ENCODE data around the gene LIN54.
A peak's percentile ranks its signal among the peaks of the same experiment; 100 is the strongest.
"Not testable (repeated sequence)": the region's sequence is repeated elsewhere in the genome, so short reads cannot be mapped to it uniquely, and the experiment has no call there.

Gene LIN54

GRCh38 chr4:82947498-82947897, 63.1 kb downstream of the LIN54 start:
- DNase-seq (ENCODE audit: low read depth in 3 of 3): no peak

DNA sequence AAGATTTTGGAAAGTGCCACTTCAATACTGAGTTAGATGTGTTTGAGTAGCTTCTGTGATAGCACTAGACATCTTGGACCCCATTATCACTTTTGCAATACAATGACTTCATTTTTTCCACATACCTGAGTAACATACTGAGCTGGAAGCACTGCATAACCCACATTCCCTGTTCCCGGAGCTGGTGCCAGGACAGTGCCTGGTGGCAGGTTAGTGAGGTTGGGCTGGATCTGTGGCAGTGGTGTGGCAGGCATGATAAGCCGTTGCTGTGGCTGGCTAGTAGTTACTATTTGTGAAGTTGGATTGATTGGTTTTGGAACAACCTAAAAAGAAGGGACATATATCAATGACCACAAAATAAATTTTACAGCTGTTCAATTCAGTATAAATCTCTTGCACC, 71.2 kb downstream of the LIN54 start:
- DNase-seq (ENCODE audit: low read depth in 3 of 3): no peak

DNA sequence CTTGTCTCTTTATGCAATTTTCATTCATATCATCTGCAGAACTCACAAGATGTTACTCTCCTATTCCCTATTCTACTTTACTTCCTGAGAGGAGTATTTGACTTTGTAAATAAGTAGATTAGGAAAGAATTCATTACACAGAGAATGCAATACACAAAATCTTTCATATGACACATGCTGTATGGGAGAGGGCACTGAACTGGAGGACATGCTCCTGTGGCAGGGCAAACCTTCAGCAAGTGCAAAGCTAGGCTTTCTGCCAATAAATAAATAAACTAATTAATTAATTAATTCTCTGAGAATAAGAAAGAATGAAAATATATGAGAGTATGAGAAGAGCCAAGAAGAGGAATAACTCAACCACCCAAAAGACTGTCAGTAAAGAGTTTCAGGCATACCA, 76.2 kb downstream of the LIN54 start:
- no peak for DNase-seq (ENCODE audit: low read depth in 3 of 3)

- no peak for DNase-seq (ENCODE audit: low read depth in 3 of 3)
These were observed 79.5 kb downstream of the LIN54 start for GRCh38 chr4:82930848-82931755.

DNA sequence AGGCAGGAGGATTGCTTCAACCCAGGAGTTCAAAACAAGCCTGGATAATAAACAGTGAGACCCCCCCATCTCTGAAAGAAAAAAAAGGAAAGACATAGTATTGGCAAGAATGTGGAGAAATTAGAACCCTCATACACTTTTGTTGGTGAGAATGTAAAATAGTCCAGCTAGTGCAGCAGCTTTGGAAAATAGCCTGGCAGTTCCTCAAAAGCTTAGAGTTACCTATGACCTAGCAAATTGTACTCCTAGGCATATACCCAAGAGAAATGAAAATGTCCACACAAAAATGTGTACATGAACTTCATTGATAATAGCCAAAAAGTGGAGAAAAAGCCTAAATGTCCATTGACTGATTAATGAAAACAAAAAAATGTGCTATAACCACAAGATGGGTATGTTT, 88.8 kb downstream of the LIN54 start:
- no peak for DNase-seq (ENCODE audit: low read depth in 3 of 3)

DNA sequence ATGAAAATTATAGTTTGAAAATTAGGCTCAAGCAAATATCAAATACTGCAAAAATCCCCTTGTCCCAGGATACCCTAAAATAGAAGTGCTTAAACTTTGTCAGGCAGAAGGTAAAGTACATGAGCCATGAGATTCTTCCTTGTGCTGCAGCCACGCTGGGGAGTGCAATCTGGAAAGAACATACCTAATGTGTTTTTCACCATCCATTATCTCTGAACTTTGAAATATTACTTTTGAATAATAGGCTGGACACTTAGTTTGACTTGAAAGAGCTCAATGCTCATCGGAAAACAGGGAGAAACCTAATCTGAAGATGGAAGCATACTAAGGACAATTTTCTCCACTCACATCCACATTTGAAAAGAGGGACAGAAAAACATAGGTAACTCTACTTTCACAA, 91.2 kb downstream of the LIN54 start:
- no peak for DNase-seq (ENCODE audit: low read depth in 3 of 3)

GRCh38 chr4:82918091-82918490, 92.5 kb downstream of the LIN54 start:
- no peak for DNase-seq (ENCODE audit: low read depth in 3 of 3)

- not testable (repeated sequence) for DNase-seq (ENCODE audit: low read depth in 3 of 3)
These were observed 96.7 kb downstream of the LIN54 start for GRCh38 chr4:82913968-82914367.

DNA sequence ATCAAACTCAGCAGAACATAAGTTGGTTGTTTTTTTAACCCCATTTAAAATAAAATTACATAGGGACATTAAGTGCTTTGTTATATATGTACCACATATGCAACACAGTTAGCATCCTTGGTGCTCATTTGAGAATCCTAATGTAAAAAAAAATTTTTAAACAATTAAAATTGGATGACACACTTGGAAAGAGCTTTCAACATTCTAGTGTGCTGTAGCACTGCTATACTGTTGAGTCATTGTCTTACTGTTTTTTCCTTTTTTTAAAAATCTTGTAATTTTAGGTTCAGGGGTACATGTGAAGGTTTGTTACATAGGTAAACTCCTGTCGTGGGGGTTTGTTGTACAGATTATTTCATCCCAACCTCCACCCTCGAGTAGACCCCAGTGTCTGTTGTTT, 97.3 kb downstream of the LIN54 start:
- DNase-seq (ENCODE audit: low read depth in 3 of 3): no peak

- no peak for DNase-seq (ENCODE audit: low read depth in 3 of 3)
These were observed 101.3 kb downstream of the LIN54 start for GRCh38 chr4:82909326-82909725.

DNA sequence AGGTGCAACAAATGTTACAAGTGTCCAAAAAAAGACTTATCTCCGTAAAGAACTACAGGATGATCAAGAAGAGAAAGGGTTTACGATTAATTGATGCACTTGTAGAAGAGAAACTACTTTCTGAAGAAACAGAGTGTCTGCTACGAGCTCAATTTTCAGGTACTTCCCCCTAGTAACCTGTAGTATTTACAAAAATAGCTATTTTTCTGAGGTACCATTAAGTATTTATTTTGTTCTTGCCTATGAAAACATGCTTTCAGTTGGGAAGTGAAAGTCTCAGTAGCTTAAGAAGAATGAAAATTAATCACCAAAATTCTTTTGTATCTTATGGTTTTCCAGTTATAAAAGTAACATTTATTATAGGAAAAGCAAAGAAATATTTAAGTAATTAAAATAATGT, 104.2 kb downstream of the LIN54 start:
- no peak for DNase-seq (ENCODE audit: low read depth in 3 of 3)

- peak in 1 of 3 experiments; percentile 13 for DNase-seq (ENCODE audit: low read depth in 3 of 3)
These were observed 105.4 kb downstream of the LIN54 start for GRCh38 chr4:82905205-82905604.

DNA sequence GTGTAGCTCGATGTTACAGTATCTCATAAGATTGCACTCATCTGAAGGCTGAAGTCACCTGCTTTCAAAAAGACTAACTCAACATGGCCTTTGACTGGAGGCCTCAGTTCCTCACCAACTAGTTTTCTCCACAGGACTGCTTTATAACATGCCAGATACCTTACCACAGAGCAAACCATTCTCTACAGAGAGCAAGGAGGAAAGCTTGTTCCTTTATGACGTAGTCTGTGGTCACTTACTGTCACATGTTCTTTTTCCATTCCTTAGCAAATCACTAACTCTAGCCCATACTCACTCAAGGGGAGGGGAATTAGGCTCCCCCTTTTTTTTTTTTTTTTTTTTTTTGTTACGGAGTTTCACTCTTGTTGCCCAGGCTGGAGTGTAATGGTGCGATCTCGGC, 106.9 kb downstream of the LIN54 start:
- no peak for DNase-seq (ENCODE audit: low read depth in 3 of 3)

DNA sequence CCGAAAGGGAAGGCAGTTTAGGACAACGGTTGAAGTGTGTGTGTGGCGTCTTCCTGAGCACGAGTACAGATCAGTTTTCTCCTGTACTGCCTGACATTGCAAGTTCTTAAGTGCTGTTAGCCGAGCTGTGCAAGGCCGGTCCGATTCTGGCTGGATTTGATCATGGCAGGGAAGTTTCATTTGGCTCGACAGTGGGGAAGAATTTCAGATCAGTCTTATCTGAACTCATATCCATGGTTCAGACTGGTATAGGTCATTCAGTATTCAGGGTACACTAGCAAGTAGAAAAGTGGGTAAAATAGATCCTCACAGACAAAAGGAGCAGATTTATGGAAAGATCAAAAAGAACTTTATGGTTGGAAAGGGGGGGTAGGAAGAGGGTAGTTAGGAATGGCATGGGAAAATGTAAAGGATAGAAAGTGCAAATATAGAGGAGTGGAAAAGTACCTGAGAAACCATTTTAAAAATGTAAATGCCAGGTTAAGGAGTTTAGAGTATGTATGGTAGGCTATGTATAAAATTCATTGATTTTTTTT, 109.4 kb downstream of the LIN54 start:
- DNase-seq (ENCODE audit: low read depth in 3 of 3): no peak

GRCh38 chr4:82900411-82901182, 110.0 kb downstream of the LIN54 start, which contains the start of gene THAP9:
TSS of gene THAP9 (plus strand) at chr4:82900735. CDS start at chr4:82900803, 68 bp downstream.
- DNase-seq (ENCODE audit: low read depth in 3 of 3): peak; percentile 82 to 96 (median 96)

DNA sequence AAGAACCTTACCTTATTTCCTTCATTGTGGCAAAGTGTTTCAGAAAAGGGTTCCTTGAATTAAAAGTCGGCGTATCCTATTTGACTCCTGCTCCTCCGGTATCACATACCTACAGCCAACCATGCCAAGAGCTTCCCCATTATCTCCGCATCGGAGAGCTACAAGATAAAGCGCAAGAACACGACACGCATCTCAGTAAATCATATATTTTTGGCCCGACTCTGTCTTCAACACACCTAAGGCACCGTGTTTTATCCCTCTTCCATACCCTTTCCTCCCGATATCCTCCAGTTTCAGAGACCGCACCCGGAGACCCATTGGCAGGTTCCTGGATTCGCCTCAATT, 110.6 kb downstream of the LIN54 start:
- no peak for DNase-seq (ENCODE audit: low read depth in 3 of 3)

GRCh38 chr4:82899374-82900065, 111.1 kb downstream of the LIN54 start:
- no peak for DNase-seq (ENCODE audit: low read depth in 3 of 3)

DNA sequence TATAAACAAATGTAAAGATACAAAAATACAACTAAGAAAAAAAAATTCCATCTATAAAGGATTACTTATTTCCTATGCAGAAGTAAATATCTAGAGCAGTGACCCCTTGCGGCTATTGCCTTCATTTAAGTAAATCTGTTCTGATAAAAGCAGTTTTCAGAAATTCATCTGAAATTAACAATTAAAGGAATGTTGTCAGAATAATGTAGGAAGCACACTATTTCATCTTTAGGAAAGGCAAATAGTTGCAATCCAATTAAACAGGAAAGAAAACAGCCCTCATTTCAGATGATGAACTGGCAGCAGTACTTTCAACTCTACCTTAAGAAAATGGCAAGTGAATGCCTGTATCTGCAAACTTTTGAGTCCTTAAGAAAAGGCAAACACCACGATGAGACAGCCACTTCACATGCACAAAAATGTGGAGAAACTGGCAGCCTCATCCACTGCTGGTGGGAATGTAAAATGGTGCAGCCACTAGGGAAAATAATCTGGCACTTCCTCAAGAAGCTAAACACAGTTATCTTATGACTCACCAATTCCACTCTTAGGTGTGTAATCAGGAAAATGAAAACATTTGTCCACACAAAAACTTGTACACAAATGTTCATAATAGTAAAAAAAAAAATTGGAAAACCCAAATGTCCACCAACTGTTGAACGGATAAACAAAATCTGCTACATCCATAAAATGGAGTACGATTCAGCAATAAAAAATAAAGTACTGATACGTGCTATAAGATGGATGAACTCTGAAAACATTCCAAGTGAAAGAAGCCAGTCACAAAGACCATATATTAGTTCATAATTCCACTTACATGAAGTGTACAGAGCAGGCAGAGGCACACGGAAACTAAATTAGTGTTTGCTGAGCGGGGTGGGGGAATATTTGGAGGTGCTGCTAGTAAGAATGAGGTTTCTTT, 112.0 kb downstream of the LIN54 start:
- DNase-seq (ENCODE audit: low read depth in 3 of 3): no peak

- no peak for DNase-seq (ENCODE audit: low read depth in 3 of 3)
These were observed 113.9 kb downstream of the LIN54 start for GRCh38 chr4:82896755-82897154.

DNA sequence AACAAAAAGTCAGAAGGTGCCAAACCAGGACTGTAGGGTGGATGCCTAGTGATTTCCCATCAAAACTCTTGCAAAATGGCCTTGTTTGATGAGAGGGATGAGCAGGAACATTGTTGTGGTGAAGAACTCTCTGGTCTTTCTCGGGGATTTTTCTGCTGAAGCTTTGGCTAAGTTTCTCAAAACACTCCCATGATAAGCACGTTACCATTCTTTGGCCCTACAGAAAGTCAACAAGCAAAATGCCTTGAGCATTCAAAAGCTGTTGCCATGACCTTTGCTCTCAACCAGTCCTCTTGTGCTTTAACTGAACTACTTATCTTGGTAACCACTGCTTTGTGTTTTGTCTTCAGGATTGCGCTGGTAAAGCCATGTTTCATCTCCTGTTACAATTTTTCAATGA, 116.7 kb downstream of the LIN54 start:
- no peak for DNase-seq (ENCODE audit: low read depth in 3 of 3)

DNA sequence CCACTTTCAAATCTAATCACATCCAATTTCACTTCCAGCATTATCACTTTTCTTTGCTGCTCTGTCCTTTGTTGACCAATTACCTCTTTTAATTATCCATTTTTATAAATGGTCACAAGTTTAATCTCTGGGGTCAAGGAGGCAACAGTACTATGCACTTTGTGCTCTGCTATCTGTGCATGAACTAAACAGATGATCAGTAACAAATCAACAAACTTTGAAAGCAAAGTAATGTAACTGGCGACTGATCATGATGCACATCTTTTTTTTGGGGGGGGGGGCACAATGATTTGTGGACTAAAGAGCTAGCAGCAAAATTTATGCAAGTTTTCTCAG, 118.2 kb downstream of the LIN54 start:
- no peak for DNase-seq (ENCODE audit: low read depth in 3 of 3)
